AG09309 (cell line): ENCODE results near the gene IRF3.
"Not testable (repeated sequence)": the region's sequence is repeated elsewhere in the genome, so short reads cannot be mapped to it uniquely, and the experiment has no call there.

Experiments used
- DNase-seq: peaks from one replicate; pipeline ENCODE4 v3.0.0-alpha.2; 2010; ENCODE audit warnings: low read depth
- H3K4me3 ChIP-seq: 2 replicates; pipeline ENCODE4 v1.5.1; 2011; ENCODE audit warnings: mild to moderate bottlenecking, low read depth, low read length, moderate library complexity; ENCODE audit not compliant: control insufficient read depth
- CTCF ChIP-seq: IDR thresholded peaks from 2 replicates; pipeline ENCODE4 v1.5.1; 2011; ENCODE audit warnings: mild to moderate bottlenecking, low read depth, low read length, inconsistent platforms; ENCODE audit not compliant: insufficient read depth, control insufficient read depth; ENCODE audit errors: missing control alignments

Gene IRF3

GRCh38 chr19:49624967-49625910, 40.4 kb downstream of the IRF3 start:
- no peak for TF ChIP-seq CTCF
- no peak for DNase-seq
- H3K4me3 ChIP-seq, result no peak overlapping the region

DNA sequence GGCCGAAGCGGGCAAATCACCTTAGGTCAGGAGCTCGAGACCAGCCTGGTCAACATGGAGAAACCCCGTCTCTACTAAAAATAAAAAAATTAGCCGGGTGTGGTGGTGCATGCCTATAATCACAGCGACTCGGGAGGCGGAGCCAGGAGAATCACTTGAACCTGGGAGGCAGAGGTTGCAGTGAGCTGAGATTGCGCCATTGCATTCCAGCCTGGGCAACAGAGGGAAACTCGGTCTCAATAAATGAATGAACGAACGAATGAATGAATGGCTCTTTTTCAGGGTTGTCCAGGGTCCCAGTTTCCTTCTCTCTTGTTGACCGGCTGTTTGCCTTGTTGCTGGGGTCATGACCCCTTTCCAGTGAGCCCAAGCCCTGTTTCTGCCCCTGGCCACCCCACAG, 47.8 kb downstream of the IRF3 start:
- not testable (repeated sequence) for H3K4me3 ChIP-seq, DNase-seq

- DNase-seq, result no peak
- no peak overlapping the region for H3K4me3 ChIP-seq
- no peak for TF ChIP-seq CTCF
Observed at GRCh38 chr19:49616945-49617344, 48.7 kb downstream of the IRF3 start.

DNA sequence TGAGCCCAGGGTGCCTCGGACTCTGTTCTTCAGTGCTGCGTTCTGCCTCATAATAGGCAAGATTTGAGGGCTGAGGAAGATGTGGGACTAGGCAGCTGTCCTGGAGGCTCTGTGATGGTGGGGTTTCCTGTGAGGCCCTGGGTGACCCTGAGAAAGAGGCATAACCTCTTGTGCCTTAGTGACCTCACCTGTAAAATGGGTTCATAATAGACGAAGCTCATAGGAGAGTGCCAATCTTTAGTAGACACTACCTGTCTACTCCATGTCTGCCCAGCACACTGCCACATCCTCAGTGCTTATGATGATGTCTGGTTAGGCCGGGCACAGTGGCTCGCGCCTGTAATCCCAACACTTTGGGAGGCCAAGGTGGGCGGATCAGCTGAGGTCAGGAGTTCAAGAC, 49.1 kb downstream of the IRF3 start:
- TF ChIP-seq CTCF, result no peak
- DNase-seq, result no peak
- H3K4me3 ChIP-seq, result no peak overlapping the region

GRCh38 chr19:49615861-49616260, 49.8 kb downstream of the IRF3 start:
- no peak for TF ChIP-seq CTCF
- H3K4me3 ChIP-seq, result no peak overlapping the region
- no peak for DNase-seq

GRCh38 chr19:49614096-49614833, 51.4 kb downstream of the IRF3 start:
- TF ChIP-seq CTCF, result peak; percentile 24
- no peak for DNase-seq
- no peak overlapping the region for H3K4me3 ChIP-seq

DNA sequence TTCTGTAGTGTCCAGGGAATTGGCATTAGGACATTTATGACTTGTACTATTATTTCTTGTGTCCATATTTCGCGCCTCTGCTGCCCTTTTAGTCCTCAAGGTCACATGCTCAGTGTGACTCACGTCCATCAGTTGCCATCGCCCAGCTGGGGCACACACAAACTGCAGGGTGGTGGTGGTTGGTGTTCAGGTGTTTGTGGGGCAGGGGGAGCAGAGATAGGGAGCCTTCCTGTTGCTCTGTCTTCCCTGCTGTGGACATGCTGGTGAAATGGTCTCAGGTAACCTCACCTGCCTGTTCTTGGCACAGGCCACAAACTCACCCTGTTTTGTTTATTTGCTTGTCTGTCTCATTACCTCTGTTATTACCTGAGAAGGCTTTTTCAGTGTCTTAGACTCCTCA, 52.3 kb downstream of the IRF3 start:
- no peak overlapping the region for H3K4me3 ChIP-seq
- TF ChIP-seq CTCF, result no peak
- DNase-seq, result no peak
